ENCODE data around the gene SERP2.
"Not testable (repeated sequence)": the region's sequence is repeated elsewhere in the genome, so short reads cannot be mapped to it uniquely, and the experiment has no call there.

The SERP2 gene

DNA sequence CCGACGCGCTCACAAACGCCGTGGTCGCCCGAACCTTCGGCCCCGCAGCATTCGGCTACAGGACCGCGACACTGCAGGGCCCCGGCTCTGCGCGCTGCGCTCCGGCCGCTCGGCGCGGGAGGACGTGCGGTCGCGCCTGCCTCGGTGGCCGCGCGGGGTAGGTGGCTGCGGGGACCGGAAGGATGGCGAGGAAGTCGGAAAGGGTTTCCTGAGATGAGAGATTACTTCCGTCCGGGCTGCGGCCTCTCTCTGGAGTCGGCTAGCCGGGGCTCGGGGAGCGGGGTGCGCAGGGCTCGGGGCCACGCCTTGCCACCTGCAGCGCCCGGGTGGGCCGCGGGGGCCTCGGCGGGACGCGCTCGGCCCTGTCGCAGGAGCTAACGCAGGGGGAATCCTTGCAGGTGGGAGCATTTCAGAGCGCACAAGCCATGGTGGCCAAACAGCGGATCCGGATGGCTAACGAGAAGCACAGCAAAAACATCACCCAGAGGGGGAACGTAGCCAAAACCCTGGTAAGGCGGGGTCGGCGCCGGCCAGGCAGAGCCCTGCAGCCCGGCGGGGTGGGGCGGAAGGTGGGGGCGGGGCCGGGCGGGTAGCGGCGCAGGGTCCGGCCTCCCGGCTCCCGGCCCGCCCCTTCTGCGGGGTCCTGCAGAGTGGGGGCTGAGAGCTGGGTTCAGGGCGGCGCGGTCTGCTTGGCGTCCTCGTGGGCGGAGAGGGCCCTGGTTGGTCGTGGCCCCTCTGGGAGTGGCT lies at the start of gene SERP2:
Gene SERP2 (plus strand): TSS at position 224 of the 747 bp plus-strand sequence. CDS start 202 bp downstream, at position 426.
- DNase-seq (ENCODE audit: low spot score), result no peak

- DNase-seq (ENCODE audit: low spot score), result no peak
Measured at GRCh38 chr13:44326961-44327360, 46.7 kb upstream of the SERP2 start.

DNA sequence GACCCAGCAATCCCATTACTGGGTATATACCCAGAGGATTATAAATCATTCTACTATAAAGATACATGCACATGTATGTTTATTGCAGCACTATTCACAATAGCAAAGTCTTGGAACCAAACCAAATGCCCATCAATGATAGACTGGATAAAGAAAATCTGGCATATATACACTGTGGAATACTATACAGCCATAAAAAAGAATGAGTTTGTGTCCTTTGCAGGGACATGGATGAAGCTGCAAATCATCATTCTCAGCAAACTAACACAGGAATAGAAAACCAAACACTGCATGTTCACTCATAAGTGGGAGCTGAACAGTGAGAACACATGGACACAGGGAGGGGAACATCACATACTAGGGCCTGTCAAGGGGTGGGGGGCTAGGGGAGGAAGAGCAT lies 44.6 kb upstream of the SERP2 start:
- not testable (repeated sequence) for DNase-seq (ENCODE audit: low spot score)

- DNase-seq (ENCODE audit: low spot score), result no peak
Measured at GRCh38 chr13:44329909-44330545, 43.6 kb upstream of the SERP2 start.

DNA sequence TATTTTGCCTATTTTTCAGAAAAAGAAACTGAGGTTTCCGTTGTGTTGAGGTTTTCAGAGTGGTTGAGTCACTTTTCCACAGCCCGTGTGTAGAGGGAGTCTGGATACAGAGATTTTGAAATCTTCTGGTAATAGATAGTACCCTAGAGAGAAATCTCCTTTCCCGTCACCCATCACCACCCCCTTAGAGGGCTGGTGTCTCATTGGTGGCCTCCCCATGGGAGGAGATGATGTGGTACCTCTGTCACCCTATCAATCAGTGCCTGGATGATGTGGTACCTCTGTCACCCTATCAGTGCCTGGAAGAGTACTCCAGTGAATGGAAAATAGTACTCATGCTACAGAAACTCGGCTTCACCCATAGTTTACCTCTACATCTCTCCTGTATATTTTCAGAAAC lies 42.2 kb upstream of the SERP2 start:
- DNase-seq (ENCODE audit: low spot score), result no peak

DNA sequence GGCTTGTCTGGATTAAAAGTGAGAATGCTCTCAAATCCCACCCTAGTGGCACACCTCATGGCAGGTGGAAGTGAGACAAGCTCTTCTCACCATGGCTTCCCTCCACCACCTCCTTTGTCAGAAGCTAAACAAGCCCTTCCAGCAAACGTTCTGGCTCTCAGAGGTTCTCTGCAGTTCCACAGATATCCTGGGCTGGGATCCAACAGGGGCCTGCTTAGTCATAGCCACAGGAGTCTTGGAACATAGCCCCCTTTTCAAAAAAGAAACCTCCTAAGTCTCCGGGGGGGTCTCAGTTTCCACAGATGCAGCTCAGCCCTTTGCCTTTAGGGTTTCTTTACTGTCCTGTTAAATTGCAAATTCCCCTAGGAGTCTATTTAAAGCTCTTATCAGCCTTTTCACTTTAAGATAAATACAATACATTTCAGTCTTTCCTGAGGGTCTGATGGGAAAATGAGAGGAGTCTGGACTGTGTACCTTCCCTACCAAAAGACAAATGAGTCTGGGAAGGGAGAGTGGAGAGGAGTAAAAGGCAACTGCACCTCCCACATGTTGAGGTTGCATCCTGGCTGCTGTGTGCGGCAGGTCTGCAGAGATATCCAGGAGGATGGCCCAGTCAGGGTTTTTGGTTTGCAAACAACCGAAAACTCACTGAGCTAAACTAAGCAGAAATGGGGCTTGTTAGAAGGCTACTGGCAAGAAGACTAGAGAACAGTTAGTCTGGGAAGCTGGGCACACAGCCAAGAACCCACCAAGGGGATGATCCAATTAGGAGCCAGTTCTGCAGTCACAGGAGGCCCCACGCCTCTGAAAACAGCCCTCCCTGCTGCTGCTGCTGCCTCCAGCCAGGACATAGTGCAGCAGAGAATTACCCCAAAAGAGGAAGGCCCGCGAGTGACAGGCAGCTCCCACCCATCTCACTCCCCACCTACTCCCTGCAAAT lies 41.4 kb upstream of the SERP2 start:
- DNase-seq (ENCODE audit: low spot score), result no peak

GRCh38 chr13:44333950-44334655 lies 39.5 kb upstream of the SERP2 start:
- DNase-seq (ENCODE audit: low spot score), result no peak

DNA sequence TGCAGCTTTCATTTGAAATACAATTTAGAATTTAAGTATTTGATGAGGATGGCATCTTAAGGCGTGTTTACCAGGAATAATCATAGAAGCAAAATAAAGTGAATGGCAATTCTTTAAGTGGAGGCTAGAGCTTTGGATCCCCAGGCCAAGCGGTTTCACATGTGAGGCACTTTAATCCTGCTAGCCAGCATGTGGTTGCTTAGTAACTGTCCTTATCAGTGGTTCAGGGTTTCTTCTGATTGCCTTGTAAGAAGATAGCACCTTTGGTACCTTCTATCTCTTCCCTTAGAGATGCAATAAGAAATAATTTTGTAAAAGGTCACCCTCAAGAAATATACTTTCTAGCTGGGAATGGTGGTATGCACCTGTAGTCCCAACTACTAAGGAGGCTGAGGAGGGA lies 38.9 kb upstream of the SERP2 start:
- no peak for DNase-seq (ENCODE audit: low spot score)

- no peak for DNase-seq (ENCODE audit: low spot score)
Measured at GRCh38 chr13:44336934-44337333, 36.7 kb upstream of the SERP2 start.

GRCh38 chr13:44337581-44337980 lies 36.0 kb upstream of the SERP2 start:
- DNase-seq (ENCODE audit: low spot score), result no peak

DNA sequence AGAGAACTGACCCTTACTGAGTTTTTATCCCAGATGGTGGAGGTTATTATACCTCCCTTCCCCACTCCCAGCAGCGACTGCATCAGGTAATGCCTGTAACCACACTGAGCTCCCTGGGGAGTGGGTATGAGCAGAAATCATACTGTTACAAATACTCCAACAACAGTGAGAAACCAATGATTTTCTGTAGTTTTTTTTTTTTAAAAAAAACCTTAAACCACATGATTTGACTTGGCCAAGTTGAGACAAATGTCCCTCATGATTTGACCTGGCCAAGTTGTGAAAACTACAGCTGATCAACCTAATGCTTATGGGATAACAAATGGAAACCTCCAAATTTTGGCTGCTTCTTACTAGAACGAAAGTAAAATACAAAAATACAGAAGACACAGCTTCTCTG lies 33.1 kb upstream of the SERP2 start:
- no peak for DNase-seq (ENCODE audit: low spot score)

- DNase-seq (ENCODE audit: low spot score), result no peak
Measured at GRCh38 chr13:44342741-44343140, 30.9 kb upstream of the SERP2 start.

DNA sequence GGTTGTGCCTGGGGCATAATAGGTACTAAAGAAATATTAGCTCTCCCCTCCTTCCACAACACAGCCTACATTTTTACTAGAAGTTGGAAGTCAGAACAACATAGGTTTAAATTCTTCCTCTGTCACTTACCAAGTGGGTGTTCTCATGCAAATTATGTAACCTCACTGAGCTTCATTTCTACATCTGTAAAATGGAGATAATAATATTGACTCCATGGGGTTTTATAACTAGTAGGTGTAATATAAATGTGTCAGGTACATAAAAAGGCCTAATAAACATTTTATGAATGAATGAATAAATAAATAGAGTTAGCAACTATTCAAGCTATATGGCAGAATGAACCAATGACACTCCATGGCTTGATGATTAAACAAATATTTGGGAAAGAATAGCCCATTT lies 27.1 kb upstream of the SERP2 start:
- DNase-seq (ENCODE audit: low spot score), result no peak

DNA sequence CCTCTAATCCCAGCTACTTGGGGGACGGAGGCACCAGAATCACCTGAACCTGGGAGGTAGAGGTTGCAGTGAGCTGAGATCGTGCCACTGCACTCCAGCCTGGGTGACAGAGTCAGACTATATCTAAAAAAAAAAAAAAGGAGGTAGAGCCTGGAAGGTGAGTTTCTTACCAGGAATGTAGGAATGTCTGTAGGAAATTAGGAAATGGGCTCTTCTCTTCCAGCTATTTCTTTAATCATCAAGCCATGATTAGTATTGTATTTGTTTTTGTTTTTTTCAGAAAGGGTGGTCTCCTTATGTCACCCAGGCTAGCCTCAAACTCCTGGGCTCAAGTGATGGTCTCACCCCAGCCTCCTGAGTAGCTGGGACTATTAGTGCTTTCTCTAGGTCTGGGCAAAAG lies 26.3 kb upstream of the SERP2 start:
- DNase-seq (ENCODE audit: low spot score), result no peak

DNA sequence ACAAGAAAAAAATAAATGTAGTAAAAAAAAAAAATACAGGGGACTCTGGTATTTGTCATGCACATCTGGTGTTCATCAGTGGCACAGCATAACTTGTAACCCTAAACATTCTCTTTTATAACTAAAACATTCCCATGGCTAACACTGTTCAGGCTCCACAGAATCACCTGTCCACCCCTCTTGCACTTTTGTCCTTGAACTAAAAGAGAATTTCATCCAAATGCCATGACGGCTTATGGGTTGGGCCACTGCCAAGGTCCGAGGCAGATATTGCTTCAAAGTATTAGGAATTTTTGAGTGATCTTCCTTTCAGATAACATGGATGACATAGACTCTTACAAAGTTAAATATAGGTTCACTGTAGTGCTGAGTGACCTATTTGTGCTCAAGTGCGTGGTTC lies 25.7 kb upstream of the SERP2 start:
- no peak for DNase-seq (ENCODE audit: low spot score)

GRCh38 chr13:44350775-44351504 lies 22.7 kb upstream of the SERP2 start:
- DNase-seq (ENCODE audit: low spot score), result no peak

DNA sequence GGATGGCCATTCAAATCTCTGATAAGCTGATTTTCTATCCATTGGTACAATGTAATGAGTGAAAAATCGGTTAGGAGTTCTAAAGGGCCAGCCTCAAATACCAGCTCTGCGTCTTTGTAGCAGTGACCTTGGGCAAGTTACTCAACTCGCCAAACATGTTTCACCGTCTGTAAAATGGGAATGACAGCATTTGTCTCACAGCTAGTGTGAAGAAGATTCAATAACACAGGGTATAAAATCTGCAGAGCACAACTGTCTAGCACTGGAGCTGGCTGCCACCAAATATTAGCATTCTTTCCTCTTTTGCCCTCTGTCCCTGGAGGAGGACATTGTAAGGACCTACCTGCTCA lies 22.1 kb upstream of the SERP2 start:
- DNase-seq (ENCODE audit: low spot score), result no peak

GRCh38 chr13:44352202-44352601 lies 21.4 kb upstream of the SERP2 start:
- no peak for DNase-seq (ENCODE audit: low spot score)

DNA sequence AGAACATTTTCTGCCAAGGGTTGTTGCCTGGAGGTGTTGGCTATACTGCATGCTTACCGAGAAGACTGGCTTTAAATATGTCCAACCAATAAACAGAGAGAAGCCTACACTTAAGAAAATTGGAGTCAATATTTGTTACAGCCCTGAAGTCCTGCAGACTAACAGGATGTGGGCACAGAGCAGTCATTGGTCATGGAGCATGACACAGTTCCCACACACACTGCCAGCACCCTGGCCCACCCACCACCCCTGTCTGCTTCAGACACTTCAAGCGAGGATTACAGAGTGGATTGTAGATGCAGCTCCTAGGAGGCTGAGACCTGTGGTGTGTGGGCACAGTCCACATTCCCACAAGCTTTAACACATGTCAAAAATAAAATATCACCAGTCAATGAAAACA lies 21.0 kb upstream of the SERP2 start:
- DNase-seq (ENCODE audit: low spot score), result no peak

- no peak for DNase-seq (ENCODE audit: low spot score)
Measured at GRCh38 chr13:44354331-44354730, 19.3 kb upstream of the SERP2 start.

- no peak for DNase-seq (ENCODE audit: low spot score)
Measured at GRCh38 chr13:44354884-44355283, 18.7 kb upstream of the SERP2 start.

DNA sequence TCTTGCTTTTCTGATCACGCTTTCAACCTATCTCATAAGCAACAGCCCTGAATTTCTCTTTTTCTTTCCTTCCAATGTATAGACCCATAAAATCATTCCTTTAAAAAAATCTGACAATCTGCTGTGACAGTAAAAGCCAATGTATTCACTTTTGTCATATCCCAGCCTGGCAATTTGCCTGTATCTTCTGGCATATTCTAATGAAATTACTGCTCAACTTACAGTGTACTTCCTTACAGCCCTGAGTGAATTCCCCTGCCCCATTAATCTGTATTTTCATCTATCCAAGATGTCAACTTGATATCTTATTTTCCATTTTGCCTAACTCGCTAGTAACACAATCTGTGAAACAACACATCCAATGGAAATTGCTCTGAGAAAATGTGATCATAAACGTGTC lies 18.0 kb upstream of the SERP2 start:
- no peak for DNase-seq (ENCODE audit: low spot score)
